HuH-7 (cell line): ENCODE measurements around the gene GALNT10.

Experiments
- DNase-seq: peaks from one replicate; pipeline ENCODE4 v3.0.0; 2011; ENCODE audit warnings: low spot score

GALNT10 gene

GRCh38 chr5:154324033-154324432 lies 133.5 kb downstream of the GALNT10 start:
- DNase-seq: no peak

DNA sequence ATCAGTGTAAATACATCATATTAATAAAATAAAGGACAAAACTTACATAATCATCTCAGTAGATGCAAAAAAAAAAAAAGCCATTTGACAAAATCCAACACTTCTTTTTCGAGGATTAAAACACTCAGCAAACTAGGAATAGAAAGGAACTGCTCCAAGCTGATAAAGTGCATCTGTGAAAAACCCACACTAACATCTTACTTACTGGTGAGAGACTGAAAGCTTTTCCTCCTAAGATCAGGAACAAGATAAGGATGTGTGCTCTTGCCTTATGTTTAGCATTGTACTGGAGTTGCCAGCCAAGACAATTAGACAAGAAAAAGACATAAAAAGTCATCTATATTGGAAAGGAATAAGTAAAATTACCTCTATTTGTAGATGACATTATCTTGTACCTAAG lies 135.0 kb downstream of the GALNT10 start:
- no peak for DNase-seq

DNA sequence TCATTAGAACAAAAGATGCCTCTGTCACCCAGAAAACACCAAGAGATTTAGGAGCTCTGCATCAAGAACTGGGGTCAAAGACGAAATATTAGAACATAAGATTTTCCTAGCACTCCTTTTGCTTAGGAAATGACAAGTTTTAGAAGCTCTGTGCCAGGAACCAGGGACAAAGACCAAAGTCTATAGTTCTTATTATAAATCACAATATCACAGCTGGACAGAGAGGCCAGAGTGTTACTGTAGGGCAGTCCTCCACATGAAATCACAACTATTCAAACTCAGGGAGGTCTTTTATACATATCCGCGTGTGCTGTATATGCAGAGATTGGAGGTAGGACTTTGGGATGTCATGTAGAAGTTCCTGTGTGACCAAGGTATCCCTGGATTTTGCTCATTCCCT lies 138.5 kb downstream of the GALNT10 start:
- DNase-seq: no peak

DNA sequence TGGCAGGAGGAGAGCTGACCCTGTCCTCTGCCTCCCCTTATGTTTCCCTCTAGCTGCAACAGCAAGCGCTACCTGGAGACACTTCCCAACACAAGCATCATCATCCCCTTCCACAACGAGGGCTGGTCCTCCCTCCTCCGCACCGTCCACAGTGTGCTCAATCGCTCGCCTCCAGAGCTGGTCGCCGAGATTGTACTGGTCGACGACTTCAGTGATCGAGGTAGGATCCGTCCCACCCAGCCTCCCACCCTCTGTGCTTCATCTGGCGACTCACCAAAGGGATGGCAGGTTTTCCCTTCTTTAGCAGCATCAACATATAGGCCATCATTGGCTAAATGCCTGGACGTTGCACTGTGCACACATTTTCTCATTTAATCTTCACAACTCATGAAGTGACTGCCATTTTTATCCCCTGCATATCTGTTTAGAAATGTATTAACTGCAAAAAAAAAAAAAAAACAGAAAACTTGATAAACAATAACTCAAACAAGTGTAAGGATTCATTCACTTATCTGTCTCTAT lies 139.0 kb downstream of the GALNT10 start:
- DNase-seq: no peak

- DNase-seq: no peak
Observed at GRCh38 chr5:154330097-154330667, 139.6 kb downstream of the GALNT10 start.

DNA sequence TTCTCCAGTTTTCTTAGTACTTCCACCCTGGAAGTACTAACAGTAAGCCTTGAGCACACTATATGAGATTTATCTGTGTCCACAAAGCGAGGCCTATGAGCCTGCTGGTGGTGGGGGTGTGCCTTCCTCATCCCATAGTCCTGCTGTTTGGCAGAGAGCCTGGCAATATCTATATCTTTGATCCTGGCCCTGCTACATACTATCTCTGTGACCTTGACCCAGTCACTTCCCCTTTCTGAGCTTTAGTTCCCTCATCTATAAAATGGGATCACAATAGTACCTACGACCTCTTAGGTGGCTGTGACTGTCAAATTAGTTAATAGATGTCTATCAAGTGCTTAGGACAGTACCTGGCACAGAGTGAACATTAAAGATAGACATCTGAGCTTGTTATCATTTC lies 140.7 kb downstream of the GALNT10 start:
- no peak for DNase-seq

DNA sequence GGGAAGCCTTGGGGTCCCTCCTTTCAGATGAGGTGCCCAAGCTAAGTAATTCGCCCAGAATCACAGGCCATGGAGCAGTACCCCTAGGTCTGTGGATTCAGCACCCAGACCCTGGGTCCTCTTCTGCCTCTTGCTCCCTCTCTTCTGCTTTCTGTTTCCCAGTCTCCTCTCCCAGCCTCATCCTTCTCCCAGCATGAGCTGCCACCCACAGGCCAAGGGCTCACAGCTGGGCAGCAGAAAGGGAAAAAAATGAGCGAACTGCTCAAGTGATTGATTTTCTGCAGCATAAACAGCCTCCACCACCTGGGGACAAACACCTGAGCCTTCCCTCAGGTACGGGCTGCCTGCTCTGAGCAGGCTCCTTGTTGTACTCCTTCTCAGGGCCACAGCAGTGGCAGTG lies 141.4 kb downstream of the GALNT10 start:
- no peak for DNase-seq

- no peak for DNase-seq
Observed at GRCh38 chr5:154332451-154332850, 141.9 kb downstream of the GALNT10 start.

DNA sequence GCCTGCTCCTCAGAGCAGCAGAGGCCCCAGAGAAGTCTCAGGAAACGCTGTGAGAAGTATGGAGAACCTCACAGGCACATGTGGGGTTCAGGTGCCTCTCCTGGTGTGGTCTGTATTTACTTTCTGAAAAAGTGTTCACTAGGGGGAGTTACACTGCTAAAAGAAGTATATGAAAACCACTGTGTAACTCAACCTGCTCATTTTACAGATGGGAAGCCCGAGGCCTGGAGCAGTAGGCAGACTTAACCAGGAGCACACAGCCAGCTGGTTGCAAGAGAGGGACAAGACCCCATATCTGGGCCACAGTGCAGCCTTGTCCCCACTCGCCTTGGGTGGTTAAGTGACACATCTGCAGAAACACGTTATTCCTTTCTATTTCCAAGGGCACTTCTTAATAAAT lies 142.5 kb downstream of the GALNT10 start:
- DNase-seq: no peak

- no peak for DNase-seq
Observed at GRCh38 chr5:154334406-154335064, 144.0 kb downstream of the GALNT10 start.

DNA sequence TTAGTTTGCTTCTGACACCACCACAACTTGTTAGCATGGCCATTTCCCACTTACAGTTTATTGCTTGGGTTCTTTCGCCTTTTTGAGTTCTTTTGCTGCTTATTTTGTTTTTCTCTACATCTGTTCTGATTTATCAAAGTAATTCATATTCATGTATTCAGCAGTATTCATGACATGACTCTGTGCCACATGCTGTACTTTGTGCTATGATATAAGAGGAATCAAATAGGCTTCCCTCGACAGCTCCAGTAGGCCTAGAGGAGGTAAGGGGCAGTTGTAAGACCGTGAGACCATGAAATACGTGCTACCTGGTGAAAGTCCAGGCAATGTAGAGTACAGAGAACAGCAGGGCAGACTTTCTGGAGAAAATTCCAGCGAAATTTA lies 144.5 kb downstream of the GALNT10 start:
- DNase-seq: no peak

DNA sequence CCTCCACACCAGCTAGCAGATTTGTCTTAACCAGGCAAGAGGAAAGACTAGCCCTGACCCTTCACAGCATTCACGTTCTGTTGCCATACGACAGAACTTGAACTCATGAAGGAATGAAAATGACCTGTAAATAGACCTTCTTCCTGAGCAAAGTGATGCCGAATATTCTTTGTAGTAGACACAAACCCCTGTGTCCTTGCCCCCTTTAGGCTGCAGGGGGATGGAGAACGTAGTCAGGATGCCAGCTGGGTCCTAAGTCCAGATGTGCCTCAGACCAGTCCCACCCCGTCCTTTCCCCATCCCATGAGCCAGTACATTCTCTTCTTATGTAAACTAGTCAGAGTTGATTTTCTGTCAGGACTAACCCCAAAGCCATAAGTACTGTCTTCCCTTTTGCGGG lies 151.1 kb downstream of the GALNT10 start:
- no peak for DNase-seq

DNA sequence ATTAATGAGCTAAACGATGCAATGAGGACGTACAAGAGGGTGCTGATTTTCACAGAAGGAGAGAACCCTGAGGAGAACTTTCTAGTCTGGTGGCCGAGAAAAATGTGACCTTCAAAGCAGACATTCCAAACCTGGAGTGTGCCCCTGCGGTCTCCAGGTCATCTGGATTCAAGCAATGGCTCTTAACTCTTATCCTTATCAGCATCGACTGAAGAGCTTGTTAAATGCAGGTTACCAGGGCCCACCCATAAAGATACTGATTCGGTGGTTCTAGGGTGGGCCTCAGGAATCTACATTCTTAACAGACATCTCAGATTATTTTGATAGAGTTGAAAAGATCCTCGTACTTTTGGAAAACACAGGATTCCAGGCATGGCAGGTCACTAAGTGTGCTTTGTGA lies 151.7 kb downstream of the GALNT10 start:
- no peak for DNase-seq

DNA sequence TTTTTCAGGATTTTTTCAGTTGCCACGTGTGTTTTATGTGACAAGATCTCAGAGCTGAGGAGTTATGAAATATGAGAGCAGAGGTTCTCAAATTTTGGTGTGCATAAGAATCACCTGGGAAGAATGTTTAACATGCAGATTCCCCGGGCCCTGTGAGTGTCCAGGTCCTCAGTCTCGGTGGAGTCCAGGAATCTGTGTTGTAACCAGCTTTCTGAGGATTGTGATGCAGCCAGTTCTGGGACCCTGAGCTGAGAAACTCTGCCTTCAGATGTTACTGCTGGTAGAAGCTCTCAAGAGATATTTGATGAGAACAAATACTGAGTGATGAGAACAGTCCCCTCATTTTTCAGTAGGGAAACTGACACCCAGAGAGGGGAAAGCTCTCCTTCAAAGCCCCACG lies 152.4 kb downstream of the GALNT10 start:
- DNase-seq: no peak

- DNase-seq: no peak
Observed at GRCh38 chr5:154344461-154344860, 153.9 kb downstream of the GALNT10 start.

GRCh38 chr5:154345255-154345952 lies 154.9 kb downstream of the GALNT10 start:
- no peak for DNase-seq

DNA sequence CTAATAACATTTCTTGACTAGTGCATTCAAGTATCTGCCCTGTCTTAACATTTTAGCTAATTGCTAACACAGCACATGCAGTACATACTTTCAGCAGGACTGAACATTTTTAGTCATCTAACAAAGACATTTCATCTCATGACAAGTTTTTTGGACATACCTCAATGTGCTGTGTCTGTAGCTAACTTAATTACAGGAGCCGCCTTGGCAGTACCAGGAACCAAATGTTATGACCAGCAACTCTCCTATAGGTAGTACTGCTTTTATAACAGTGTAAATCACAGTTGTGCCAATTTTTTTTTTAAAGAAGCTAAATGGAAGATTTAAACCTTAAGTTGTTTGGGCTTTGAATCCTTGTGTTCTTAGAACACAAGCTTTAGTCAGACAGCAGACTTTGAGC lies 155.9 kb downstream of the GALNT10 start:
- DNase-seq: no peak

GRCh38 chr5:154349626-154350264 lies 159.2 kb downstream of the GALNT10 start:
- no peak for DNase-seq

DNA sequence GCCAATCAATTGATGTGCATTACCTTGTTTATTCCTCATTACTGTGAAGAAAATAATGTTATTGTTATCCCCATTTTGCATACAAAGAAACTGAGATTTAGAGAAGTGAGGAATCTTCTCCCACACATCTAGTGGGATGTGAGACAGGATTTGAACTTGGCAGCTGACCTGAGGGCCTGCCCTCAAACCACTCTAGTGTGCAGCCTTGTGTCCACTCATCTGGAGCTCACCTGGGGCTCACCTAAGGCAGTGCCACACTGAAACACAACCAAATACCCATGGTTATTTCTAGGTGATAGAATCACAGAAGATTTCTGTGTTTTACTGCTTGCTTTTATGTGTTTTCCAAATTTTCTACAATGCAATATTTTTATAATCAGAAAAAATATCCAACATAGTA lies 160.6 kb downstream of the GALNT10 start:
- DNase-seq: no peak

DNA sequence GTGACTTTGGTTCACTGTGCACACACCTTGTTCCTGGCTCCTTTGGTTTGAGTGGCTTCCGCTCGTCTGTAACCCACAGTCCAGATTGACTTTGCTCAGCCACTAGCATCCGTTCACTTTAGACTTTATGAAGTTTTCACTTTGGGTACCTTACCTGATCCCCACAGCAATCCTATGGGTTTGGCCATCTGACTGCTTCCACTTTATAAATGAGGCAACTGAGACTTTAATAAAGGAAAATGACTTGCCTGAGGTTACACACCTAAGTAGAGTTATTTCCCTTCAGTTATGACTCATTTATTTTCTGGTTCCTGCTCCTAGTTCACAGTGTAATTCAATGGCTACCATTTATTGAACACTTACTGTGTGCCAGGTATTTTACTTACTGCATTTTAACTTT lies 161.0 kb downstream of the GALNT10 start:
- no peak for DNase-seq

GRCh38 chr5:154352960-154353548 lies 162.5 kb downstream of the GALNT10 start:
- DNase-seq: no peak

DNA sequence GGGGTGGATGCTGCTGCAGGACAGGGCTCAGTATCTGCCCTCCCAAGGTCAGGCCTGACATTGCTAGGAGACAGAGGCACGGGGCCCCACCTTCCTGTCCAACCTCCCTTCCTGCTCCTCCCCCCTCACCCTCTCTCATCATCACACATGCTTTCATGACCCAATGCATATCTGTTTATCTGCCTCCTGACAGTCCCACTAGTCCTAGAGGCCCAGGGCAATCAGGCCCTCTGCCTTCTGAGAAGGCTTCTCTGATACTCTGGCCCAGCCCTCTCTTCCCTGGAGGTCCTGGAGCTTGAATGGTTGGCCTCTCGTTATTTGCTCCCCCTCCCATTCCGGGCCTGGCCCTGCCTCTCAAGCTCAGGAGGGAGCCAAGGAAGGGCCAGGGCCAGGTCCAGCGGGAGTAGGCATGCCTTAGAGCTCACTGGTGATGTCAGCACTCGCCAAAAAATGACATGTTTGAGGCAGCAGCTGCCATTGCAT lies 164.6 kb downstream of the GALNT10 start:
- no peak for DNase-seq
